Breast epithelium (tissue), 4 donors: Measurements from ENCODE around the gene HDAC3. TPM values are rescaled to one million over a fixed set of nuclear protein-coding genes. Genes with fewer than 3 reads are reported as not detected.

Experiments used
- DNase-seq, 2 donors: peaks; one replicate each; pipeline ENCODE4 v3.0.0-alpha.2; 2019; ENCODE audit warnings: low spot score in 2 of 2
- H3K27ac ChIP-seq, 2 donors: fragments of 200-600 bp; sonication (generic) in 1 of 2; one replicate each; pipeline ENCODE4 v1.5.1; 2016 to 2019; ENCODE audit warnings: mild to moderate bottlenecking in 1 of 2
- H3K27me3 ChIP-seq, 2 donors: fragments of 200-600 bp; sonication (generic) in 1 of 2; one replicate each; pipeline versions ENCODE4 v1.5.1 to v1.6.0; 2017 to 2019; ENCODE audit warnings: control low read depth in 1 of 2, mild to moderate bottlenecking in 1 of 2
- H3K36me3 ChIP-seq: fragments of 200-600 bp; one replicate; pipeline ENCODE4 v1.5.1; 2019
- H3K4me1 ChIP-seq, 2 donors: fragments of 200-600 bp; sonication (generic); one replicate each; pipeline ENCODE4 v1.5.1; 2016 to 2019; ENCODE audit warnings: control low read depth in 1 of 2
- H3K4me3 ChIP-seq, 3 donors: fragments of 200-600 bp; sonication (generic); 1 replicate in 2 of 3; 2 replicates in 1 of 3; pipeline ENCODE4 v1.5.1; 2016 to 2019; ENCODE audit warnings: mild to moderate bottlenecking in 3 of 3, moderate library complexity in 2 of 3
- H3K9me3 ChIP-seq, 2 donors: fragments of 200-600 bp; sonication (generic) in 1 of 2; one replicate each; pipeline ENCODE4 v1.5.1; 2016 to 2019; ENCODE audit warnings: control low read depth in 1 of 2
- POLR2A ChIP-seq: fragments of 450-650 bp; IDR thresholded peaks from one replicate; pipeline ENCODE4 v1.6.1; 2016; ENCODE audit warnings: antibody characterized with exemption, mild to moderate bottlenecking, moderate library complexity
- POLR2AphosphoS5 ChIP-seq, 3 donors: sonication (generic); formaldehyde crosslinking; IDR thresholded peaks; one replicate each; pipeline ENCODE4 v1.6.1; 2017; ENCODE audit warnings: antibody characterized with exemption in 3 of 3
- intact Hi-C: fragments of 100-400 bp; cut with DNase I; formaldehyde crosslinking; loops from one replicate; pipeline ENCODE4 v1.15.1; 2023; ENCODE audit warnings: low total_unique reads
- total RNA-seq, 3 donors: library from RNA; depleted of rRNA; stranded (reverse); fragments of >200 nt; gene quantifications; one replicate each; pipeline ENCODE4 v1.1.0, GENCODE V29; 2016
- TF ChIP-seq, protein P1 (sequence below), 3 donors: fragments of 450-650 bp; IDR thresholded peaks; one replicate each; pipeline ENCODE4 v1.5.1; 2016 to 2017; ENCODE audit warnings: antibody characterized with exemption in 3 of 3, mild to moderate bottlenecking in 3 of 3, moderate library complexity in 3 of 3

HDAC3 gene
- total RNA-seq, 3 donors from 2014 or later: 50.2 to 52.5 (median 52.1) TPM

DNA sequence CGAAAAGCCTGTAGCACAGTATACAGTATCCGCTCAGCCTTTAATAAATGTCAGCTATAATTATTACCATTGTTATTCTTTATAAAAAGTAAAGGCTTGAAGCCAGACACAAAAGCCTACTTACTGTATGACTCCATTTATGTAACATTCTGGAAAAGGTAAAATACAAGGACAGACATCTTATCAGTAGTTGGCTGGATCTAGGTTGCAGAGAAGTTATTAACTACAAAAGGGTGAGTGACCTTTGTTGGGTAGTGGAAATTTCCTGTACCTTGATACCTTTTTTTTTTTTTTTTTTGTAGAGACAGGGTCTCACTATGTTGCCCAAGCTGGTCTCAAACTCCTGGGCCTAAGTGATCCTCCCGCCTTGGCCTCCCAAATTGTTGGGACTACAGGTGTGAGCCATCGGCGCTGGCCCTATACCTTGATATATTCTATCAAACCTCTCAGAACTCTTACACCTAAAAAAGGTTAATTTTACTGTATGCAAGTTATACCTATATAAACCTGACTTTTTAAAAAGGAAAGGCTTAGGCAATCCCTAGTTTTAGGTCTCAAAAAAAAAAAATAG lies 6.0 kb downstream of the HDAC3 start:
- no peak overlapping the region for H3K27ac ChIP-seq
- intact Hi-C loops: no loop called here
- TF ChIP-seq POLR2AphosphoS5 (IDR thresholded peaks at IDR 0.05): no peak
- no peak for TF ChIP-seq POLR2A
- TF ChIP-seq, protein P1, sequence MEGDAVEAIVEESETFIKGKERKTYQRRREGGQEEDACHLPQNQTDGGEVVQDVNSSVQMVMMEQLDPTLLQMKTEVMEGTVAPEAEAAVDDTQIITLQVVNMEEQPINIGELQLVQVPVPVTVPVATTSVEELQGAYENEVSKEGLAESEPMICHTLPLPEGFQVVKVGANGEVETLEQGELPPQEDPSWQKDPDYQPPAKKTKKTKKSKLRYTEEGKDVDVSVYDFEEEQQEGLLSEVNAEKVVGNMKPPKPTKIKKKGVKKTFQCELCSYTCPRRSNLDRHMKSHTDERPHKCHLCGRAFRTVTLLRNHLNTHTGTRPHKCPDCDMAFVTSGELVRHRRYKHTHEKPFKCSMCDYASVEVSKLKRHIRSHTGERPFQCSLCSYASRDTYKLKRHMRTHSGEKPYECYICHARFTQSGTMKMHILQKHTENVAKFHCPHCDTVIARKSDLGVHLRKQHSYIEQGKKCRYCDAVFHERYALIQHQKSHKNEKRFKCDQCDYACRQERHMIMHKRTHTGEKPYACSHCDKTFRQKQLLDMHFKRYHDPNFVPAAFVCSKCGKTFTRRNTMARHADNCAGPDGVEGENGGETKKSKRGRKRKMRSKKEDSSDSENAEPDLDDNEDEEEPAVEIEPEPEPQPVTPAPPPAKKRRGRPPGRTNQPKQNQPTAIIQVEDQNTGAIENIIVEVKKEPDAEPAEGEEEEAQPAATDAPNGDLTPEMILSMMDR (IDR thresholded peaks at IDR 0.05): no peak
- peaks cover 0 to 15% of the 10 kb centered on the region in 2 donors for H3K4me1 ChIP-seq
- no peaks in the 10 kb centered on the region for H3K9me3 ChIP-seq
- H3K4me3 ChIP-seq: no peak overlapping the region
- H3K27me3 ChIP-seq: no peaks in the 10 kb centered on the region
- peaks cover 5% of the 10 kb centered on the region for H3K36me3 ChIP-seq
- DNase-seq: no peak

DNA sequence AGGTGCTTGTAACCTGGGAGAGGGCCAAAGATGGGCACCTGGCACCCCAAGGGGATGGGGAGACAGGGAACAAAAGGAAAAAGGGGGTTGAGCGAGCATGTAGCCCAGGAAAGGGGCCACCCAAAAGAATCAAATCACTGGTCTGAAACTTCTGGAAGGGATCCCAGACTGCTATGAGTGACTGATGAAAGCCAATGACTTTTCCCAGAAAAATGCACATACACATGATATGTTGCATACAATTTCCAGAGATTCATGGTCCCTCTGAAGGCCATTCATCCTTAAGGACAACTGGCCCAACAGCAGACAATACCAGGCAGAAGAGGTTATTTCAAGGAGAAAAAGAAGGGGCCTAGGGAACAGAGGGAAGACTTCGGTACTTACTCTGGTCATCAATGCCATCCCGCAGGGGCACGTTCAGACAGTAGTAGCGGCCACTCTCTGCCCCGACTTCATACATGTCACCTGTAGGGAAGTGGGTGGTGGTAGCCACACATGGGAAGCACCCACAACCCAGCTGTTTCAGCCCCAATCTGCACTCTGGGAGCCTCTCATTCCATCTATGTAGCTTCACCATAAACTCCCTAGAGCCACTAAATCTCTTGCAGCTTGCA lies 8.4 kb downstream of the HDAC3 start:
- Histone ChIP-seq H3K9me3 (no peaks in the 10 kb centered on the region), H3K27me3 (no peaks in the 10 kb centered on the region), H3K36me3 (peaks cover 5% of the 10 kb centered on the region), H3K4me1 (no peaks in the 10 kb centered on the region), H3K4me3 (no peak overlapping the region), H3K27ac (no peak overlapping the region)
- DNase-seq: no peak
- intact Hi-C loops: no loop called here
- no peak for TF ChIP-seq POLR2A
- TF ChIP-seq, protein P1 (IDR thresholded peaks at IDR 0.05): no peak
- TF ChIP-seq POLR2AphosphoS5 (IDR thresholded peaks at IDR 0.05): no peak

DNA sequence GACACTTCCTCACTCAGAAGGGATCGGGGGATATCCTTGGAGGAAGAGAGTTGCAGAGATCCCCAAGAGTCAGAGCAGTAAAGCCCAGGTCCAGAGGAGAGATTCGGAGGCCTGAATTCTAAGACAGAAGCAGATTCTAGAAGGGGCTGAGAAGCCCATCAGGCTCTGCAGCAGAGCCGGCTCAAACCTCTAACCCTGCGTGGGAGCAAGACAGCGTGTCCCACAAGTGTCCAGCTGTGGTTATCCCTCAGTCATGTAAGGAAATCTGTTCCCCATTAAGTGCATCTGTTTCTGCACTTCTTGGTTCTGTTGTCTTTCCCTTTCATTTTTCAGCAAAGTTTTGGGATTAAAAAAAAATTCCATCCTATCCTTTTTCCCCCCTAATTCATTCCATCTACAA lies 13.0 kb downstream of the HDAC3 start:
- DNase-seq: no peak
- no peaks in the 10 kb centered on the region for H3K4me1 ChIP-seq
- H3K27me3 ChIP-seq: no peaks in the 10 kb centered on the region
- no peaks in the 10 kb centered on the region for H3K9me3 ChIP-seq
- intact Hi-C loops: no loop called here
- TF ChIP-seq POLR2AphosphoS5 (IDR thresholded peaks at IDR 0.05) (no peak), POLR2A (no peak)
- TF ChIP-seq, protein P1 (IDR thresholded peaks at IDR 0.05): no peak
- peak overlapping the region in 1 of 2 donors; percentile 9 for H3K27ac ChIP-seq
- peaks cover 10% of the 10 kb centered on the region for H3K36me3 ChIP-seq
- no peak overlapping the region for H3K4me3 ChIP-seq

DNA sequence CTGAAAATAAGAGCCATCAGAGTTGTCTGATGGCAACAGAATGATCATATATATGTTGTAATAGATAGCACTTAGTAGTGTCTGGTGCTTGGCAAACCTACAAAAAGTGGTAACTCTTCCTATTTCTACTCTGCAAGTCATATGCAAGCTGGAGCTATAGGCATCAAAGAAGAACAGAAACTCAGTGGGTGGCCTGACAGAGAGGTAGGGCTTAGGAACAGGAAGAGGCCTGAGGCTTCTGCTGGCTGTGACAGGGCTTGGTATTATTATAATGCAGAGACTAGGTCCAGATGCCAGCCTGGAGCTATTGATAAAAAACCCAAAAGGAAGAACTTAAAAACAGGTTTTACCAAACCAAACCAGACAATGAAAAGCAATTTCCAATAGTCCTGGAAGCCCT lies 13.5 kb downstream of the HDAC3 start:
- no peak overlapping the region for H3K4me3 ChIP-seq
- H3K4me1 ChIP-seq: no peaks in the 10 kb centered on the region
- TF ChIP-seq POLR2AphosphoS5 (IDR thresholded peaks at IDR 0.05): no peak
- TF ChIP-seq, protein P1 (IDR thresholded peaks at IDR 0.05): no peak
- no peak for TF ChIP-seq POLR2A
- H3K36me3 ChIP-seq: peaks cover 7% of the 10 kb centered on the region
- H3K27me3 ChIP-seq: no peaks in the 10 kb centered on the region
- H3K9me3 ChIP-seq: no peaks in the 10 kb centered on the region
- H3K27ac ChIP-seq: peak overlapping the region in 1 of 2 donors; percentile 9
- intact Hi-C loops: no loop called here
- DNase-seq: no peak

DNA sequence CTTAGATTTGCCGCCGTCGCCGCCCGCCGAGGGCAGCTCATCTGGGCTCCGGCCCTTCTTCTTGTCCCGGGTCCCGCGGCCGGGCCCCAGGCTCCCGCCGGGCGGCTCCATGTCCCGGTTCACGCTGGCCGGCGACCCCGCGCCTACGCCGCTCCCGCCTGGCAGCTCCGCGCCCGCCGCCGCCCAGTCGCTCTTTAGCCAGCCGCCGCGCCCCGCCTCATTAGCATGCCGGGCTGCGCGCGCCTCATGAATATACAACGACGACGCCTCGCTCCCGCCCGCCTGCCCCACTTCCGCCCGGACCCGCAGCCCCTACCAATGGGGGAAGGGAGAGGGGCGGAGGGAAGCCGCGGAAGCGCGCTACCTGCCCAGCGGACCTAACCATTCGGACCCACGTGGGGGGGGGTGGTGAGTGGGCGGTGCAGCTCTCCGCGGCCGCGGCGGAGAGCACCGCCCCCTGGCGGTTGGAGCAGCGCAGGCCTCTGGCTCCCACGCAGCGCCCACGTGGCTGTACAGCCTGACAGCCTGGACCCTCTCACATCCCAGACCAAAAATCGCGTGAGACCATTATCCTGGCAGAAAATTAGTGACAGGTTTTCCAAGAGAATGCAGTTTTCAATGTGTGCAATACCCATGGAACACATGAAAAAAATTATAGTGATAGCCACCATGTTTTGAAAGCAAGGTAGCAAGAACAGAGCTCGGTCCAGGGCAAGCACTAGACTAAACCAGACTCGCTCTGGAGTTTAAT lies 17.7 kb downstream of the HDAC3 start, which contains the start of gene DIAPH1:
TSS of gene DIAPH1 (minus strand) at position 197 of the 751 bp plus-strand sequence. CDS start at position 111, 86 bp downstream.
- Histone ChIP-seq H3K4me3 (peak within 1 kb of the TSS; percentile 93 to 99 (median 98)), H3K4me1 (no peaks in the 10 kb centered on the region), H3K36me3 (peaks cover 5% of the 10 kb centered on the region), H3K27me3 (no peaks in the 10 kb centered on the region), H3K27ac (peak within 1 kb of the TSS; percentile 98), H3K9me3 (no peaks in the 10 kb centered on the region)
- TF ChIP-seq POLR2AphosphoS5 (IDR thresholded peaks at IDR 0.05): peak; percentile 79
- peak; percentile 34 for TF ChIP-seq POLR2A
- TF ChIP-seq, protein P1 (IDR thresholded peaks at IDR 0.05): peak; percentile 91 to 97 (median 97)
- intact Hi-C loops: no loop called here
- peak; percentile 97 to 98 for DNase-seq
